ENCODE data around the gene RNLS.
"Not testable (repeated sequence)": the region's sequence is repeated elsewhere in the genome, so short reads cannot be mapped to it uniquely, and the experiment has no call there.

RNLS gene

GRCh38 chr10:88522715-88523114 lies 60.4 kb downstream of the RNLS start:
- no peak for DNase-seq (ENCODE audit: low read depth)

GRCh38 chr10:88521791-88522190 lies 61.3 kb downstream of the RNLS start:
- DNase-seq (ENCODE audit: low read depth) = no peak

- DNase-seq (ENCODE audit: low read depth) = no peak
Observed at GRCh38 chr10:88515235-88515634, 67.9 kb downstream of the RNLS start.

- no peak for DNase-seq (ENCODE audit: low read depth)
Observed at GRCh38 chr10:88512599-88512998, 70.5 kb downstream of the RNLS start.

GRCh38 chr10:88508796-88509195 lies 74.3 kb downstream of the RNLS start:
- no peak for DNase-seq (ENCODE audit: low read depth)

- DNase-seq (ENCODE audit: low read depth) = no peak
Observed at GRCh38 chr10:88507826-88508453, 75.2 kb downstream of the RNLS start.

- no peak for DNase-seq (ENCODE audit: low read depth)
Observed at GRCh38 chr10:88507404-88507803, 75.7 kb downstream of the RNLS start.

- DNase-seq (ENCODE audit: low read depth) = no peak
Observed at GRCh38 chr10:88505680-88506215, 77.4 kb downstream of the RNLS start.

- no peak for DNase-seq (ENCODE audit: low read depth)
Observed at GRCh38 chr10:88505265-88505664, 77.9 kb downstream of the RNLS start.

GRCh38 chr10:88500656-88501055 lies 82.5 kb downstream of the RNLS start:
- no peak for DNase-seq (ENCODE audit: low read depth)

GRCh38 chr10:88499569-88500470 lies 83.3 kb downstream of the RNLS start:
- no peak for DNase-seq (ENCODE audit: low read depth)

- no peak for DNase-seq (ENCODE audit: low read depth)
Observed at GRCh38 chr10:88497913-88498312, 85.2 kb downstream of the RNLS start.

GRCh38 chr10:88494537-88494936 lies 88.6 kb downstream of the RNLS start:
- DNase-seq (ENCODE audit: low read depth) = no peak

GRCh38 chr10:88493691-88494483 lies 89.2 kb downstream of the RNLS start:
- DNase-seq (ENCODE audit: low read depth) = no peak

GRCh38 chr10:88491314-88491713 lies 91.8 kb downstream of the RNLS start:
- no peak for DNase-seq (ENCODE audit: low read depth)

GRCh38 chr10:88490231-88490980 lies 92.7 kb downstream of the RNLS start:
- no peak for DNase-seq (ENCODE audit: low read depth)

GRCh38 chr10:88489107-88489506 lies 94.0 kb downstream of the RNLS start:
- no peak for DNase-seq (ENCODE audit: low read depth)

- not testable (repeated sequence) for DNase-seq (ENCODE audit: low read depth)
Observed at GRCh38 chr10:88486816-88487215, 96.3 kb downstream of the RNLS start.

- no peak for DNase-seq (ENCODE audit: low read depth)
Observed at GRCh38 chr10:88482220-88482619, 100.9 kb downstream of the RNLS start.

- DNase-seq (ENCODE audit: low read depth) = no peak
Observed at GRCh38 chr10:88478256-88478655, 104.9 kb downstream of the RNLS start.

GRCh38 chr10:88477343-88478085 lies 105.6 kb downstream of the RNLS start:
- no peak for DNase-seq (ENCODE audit: low read depth)

Data from GM04503 (cell line).